ENCODE results near the gene MYBPC2.

GRCh38 chr19:50476907-50477238 lies 44.2 kb downstream of the MYBPC2 start:
- no peak for TF ChIP-seq CTCF (IDR thresholded peaks at IDR 0.05; ENCODE audit: extremely low read depth in 1 of 2, insufficient read depth in 1 of 2, low read depth in 1 of 2, low read length in 2 of 2)
- TF ChIP-seq MYC (IDR thresholded peaks at IDR 0.05; ENCODE audit: low read depth, low read length): no peak
- no peak for TF ChIP-seq EZH2 (IDR thresholded peaks at IDR 0.05; ENCODE audit: borderline replicate concordance, low read depth, low read length, severe bottlenecking)
- TF ChIP-seq POLR2AphosphoS5 (IDR thresholded peaks at IDR 0.05; ENCODE audit: insufficient read depth, low read depth, low read length): no peak
- no peak for TF ChIP-seq POLR2A (IDR thresholded peaks at IDR 0.05; ENCODE audit: low read depth, low read length)
- no peak for TF ChIP-seq GATA2 (IDR thresholded peaks at IDR 0.05; ENCODE audit: insufficient read depth, insufficient read length, low read depth, low read length)
- TF ChIP-seq MAX (IDR thresholded peaks at IDR 0.05; ENCODE audit: insufficient read depth, insufficient read length): no peak
